Measurements from ENCODE around the gene SERPINA3. TPM values are rescaled to one million over a fixed set of nuclear protein-coding genes. Genes with fewer than 3 reads are reported as not detected.

Gene SERPINA3
- total RNA-seq, 4 donors from 2014 or later: 3.3 to 223 (median 54.8) TPM

DNA sequence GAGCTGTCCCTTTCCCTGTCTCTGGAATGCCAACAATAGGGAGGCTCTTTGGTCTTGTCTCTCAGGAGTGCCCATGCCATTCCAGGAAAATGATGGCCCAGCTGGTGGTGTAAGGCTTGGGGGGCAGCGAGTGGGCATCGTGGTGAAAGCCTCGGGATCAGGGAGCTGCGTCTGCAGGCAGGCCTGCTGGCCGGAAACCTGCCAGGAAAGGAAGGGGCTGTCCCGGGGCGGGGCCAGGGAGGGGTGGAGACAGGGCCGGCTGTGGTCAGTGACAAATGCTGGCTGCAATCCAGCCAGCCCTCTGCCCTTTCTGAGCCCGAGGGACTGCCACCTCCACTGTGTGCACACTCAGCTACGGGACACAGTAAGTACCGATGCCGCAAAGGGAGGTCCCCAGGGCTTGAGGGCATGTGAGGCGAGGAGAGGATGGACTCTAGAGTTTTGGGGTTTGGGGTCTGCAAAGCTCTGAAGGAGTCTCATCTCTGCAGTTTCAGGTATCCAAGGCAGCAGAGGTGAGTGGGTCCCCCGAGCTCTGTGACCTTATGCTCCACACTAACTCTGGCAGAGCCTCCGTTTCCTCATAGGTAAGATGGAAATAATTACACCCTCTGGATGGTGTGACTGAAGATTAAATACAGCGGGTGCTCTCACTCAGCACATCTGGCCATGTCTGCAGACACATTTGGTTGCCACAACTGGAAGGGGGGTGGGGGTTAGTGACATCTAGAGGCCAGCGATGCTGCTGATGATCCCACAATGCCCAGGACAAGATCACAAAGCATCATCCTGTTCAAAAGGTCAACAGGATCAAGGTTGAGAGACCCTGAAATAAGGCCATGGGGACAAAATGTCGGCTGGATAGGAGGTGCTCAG, 30.8 kb upstream of the SERPINA3 start, which contains the start of gene SERPINA5:
Gene SERPINA5, plus strand, starts transcription at position 300 of the 873 bp plus-strand sequence. CDS start 5,937 bp downstream, outside the sequence.
- no peaks in the 10 kb centered on the region for H3K36me3 ChIP-seq
- TF ChIP-seq POLR2A (IDR thresholded peaks at IDR 0.05): no peak
- TF ChIP-seq, protein P1, sequence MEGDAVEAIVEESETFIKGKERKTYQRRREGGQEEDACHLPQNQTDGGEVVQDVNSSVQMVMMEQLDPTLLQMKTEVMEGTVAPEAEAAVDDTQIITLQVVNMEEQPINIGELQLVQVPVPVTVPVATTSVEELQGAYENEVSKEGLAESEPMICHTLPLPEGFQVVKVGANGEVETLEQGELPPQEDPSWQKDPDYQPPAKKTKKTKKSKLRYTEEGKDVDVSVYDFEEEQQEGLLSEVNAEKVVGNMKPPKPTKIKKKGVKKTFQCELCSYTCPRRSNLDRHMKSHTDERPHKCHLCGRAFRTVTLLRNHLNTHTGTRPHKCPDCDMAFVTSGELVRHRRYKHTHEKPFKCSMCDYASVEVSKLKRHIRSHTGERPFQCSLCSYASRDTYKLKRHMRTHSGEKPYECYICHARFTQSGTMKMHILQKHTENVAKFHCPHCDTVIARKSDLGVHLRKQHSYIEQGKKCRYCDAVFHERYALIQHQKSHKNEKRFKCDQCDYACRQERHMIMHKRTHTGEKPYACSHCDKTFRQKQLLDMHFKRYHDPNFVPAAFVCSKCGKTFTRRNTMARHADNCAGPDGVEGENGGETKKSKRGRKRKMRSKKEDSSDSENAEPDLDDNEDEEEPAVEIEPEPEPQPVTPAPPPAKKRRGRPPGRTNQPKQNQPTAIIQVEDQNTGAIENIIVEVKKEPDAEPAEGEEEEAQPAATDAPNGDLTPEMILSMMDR (IDR thresholded peaks at IDR 0.05): no peak
- no peak within 1 kb of the TSS for H3K27ac ChIP-seq
- peaks cover 0 to 15% (median 0%) of the 10 kb centered on the region in 4 donors for H3K27me3 ChIP-seq
- intact Hi-C loops (cut with DNase I): no loop called here
- H3K4me1 ChIP-seq: no peaks in the 10 kb centered on the region
- H3K9me3 ChIP-seq: no peaks in the 10 kb centered on the region
- DNase-seq: no peak
- no peak within 1 kb of the TSS for H3K4me3 ChIP-seq
- 40 to 56% methylated on average over 13 of the region's 18 CpGs for WGBS, 2 donors

DNA sequence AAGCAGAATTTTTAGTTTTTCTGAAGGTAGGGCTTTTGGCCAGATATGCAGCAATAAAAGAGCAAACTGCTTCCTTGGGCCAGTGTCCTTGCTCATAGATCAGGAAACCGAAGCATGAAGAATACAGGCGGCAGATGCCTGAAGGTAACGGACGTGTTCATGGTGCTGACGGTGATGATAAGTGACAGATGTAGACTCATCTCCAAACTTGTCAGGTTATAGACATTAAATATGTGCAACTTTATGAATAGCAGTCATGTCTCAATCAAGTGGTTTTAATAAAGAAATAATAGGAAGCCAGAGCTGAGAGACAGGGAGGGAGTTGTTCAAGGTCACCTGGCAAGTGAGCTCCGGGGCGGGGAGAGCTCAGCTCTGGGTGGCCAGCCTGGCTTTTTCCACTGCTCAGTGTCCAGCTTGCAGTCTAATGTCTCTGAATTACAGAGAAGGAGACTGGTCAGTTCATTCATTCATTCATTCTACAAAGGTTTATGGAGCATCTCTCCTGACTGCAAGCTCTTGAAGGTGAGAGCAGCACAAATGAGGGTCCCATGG, 29.9 kb upstream of the SERPINA3 start:
- H3K27me3 ChIP-seq: peaks cover 0 to 15% (median 0%) of the 10 kb centered on the region in 4 donors
- no peaks in the 10 kb centered on the region for H3K4me1 ChIP-seq
- intact Hi-C loops (cut with DNase I): no loop called here
- H3K4me3 ChIP-seq: no peak overlapping the region
- no peak overlapping the region for H3K27ac ChIP-seq
- no peaks in the 10 kb centered on the region for H3K36me3 ChIP-seq
- WGBS, 2 donors: 84 to 85% methylated on average over 7 of the region's 7 CpGs
- TF ChIP-seq, protein P1 (IDR thresholded peaks at IDR 0.05): no peak
- TF ChIP-seq POLR2A (IDR thresholded peaks at IDR 0.05): no peak
- DNase-seq: no peak
- H3K9me3 ChIP-seq: no peaks in the 10 kb centered on the region

DNA sequence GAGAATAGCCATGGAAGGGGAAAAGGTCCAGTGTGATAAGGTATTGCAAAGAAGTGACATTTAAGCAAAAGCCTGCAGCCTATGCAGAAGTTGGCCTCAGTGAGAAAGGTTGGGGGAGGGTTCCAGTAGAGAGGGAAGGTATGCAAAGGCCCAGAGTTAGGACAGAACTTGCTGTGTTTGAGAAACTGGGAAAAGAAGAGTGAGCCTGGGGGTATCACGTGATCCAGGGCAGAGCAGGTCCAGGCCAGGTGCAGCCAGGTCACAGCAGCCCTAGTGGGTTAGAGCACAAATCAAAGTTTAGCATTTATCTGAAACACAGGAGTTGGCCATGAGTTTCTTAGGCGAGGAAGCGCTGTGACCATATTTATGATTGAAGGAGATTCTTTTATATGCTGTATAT, 29.3 kb upstream of the SERPINA3 start:
- TF ChIP-seq, protein P1 (IDR thresholded peaks at IDR 0.05): no peak
- no peak for TF ChIP-seq POLR2A (IDR thresholded peaks at IDR 0.05)
- peaks cover 0 to 14% (median 0%) of the 10 kb centered on the region in 4 donors for H3K27me3 ChIP-seq
- no peak overlapping the region for H3K4me3 ChIP-seq
- intact Hi-C loops (cut with DNase I): no loop called here
- H3K9me3 ChIP-seq: no peaks in the 10 kb centered on the region
- H3K4me1 ChIP-seq: no peaks in the 10 kb centered on the region
- 57 to 67% methylated on average over 3 of the region's 3 CpGs for WGBS, 2 donors
- DNase-seq: no peak
- H3K27ac ChIP-seq: no peak overlapping the region
- H3K36me3 ChIP-seq: no peaks in the 10 kb centered on the region

DNA sequence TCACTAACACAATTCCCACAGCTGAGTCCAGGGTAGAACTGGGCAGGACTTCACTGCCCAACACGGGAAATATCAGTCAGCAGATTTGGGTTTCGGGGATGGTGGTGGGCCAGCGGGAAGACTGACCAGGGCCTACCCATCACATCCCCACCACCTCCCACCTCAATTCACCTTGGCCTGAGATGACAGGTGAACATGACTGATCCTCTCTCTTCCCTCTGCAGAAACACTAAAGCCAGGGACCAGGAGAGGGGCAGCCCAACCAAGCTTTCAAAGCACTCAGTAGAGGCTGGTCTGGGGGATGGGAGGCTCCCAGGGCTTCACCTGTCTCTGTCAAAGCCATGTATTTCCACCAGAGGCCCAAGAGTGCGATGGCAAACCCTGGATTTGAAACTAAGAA, 28.6 kb upstream of the SERPINA3 start:
- Histone ChIP-seq H3K36me3 (no peaks in the 10 kb centered on the region), H3K9me3 (no peaks in the 10 kb centered on the region), H3K27me3 (peaks cover 0 to 11% (median 0%) of the 10 kb centered on the region in 4 donors), H3K4me3 (no peak overlapping the region), H3K4me1 (no peaks in the 10 kb centered on the region), H3K27ac (no peak overlapping the region)
- WGBS, 2 donors: 93 to 94% methylated on average over 3 to 4 of the region's 4 CpGs
- DNase-seq: no peak
- intact Hi-C loops (cut with DNase I): no loop called here
- no peak for TF ChIP-seq POLR2A (IDR thresholded peaks at IDR 0.05)
- TF ChIP-seq, protein P1 (IDR thresholded peaks at IDR 0.05): no peak
